ENCODE measurements around the gene WFIKKN2.

DNA sequence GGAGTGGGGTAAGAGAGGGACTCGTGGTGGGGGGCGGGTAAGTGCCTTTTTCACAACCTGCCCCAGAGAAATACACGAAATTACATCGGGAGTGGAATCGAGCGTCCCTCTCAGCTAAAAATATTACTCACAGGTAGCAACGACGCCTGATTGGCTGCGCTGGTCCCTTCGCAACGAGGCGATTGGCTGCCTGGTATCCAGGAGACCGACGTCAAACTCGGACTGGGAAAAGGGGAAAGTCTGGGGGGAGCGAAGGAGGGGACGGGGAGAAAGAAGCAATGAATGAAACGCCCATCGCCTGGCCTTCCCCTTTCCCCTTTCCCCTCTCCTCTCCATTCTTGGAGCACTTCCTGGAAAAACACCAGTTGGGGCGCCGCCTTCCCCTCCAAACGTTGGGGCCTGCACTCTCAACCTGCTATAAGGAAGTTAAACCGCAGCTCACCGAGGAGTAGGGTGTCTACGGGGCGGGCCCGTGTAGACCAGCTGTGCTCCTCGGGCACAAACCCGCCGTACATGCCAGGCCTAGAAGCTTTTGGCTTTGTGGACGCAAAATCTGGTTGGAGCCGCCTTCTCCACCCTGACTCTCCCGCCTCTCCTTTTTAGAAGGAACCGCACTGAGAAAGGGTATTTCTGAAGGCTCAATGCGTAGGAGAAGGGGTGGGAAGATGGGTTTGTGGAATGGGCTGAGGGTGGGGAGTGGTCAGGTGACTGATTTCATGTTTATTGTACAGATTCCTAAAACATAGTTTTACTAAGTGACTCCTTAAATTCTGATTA is 32.2 kb downstream of the WFIKKN2 start:
- TF ChIP-seq CTCF (tag by site-specific recombination; IDR thresholded peaks at IDR 0.05) (no peak), ZNF830 (tag by site-specific recombination; IDR thresholded peaks at IDR 0.05; ENCODE audit: low read depth) (no peak), ZNF138 (tag by site-specific recombination; IDR thresholded peaks at IDR 0.05; ENCODE audit: borderline replicate concordance) (no peak), PATZ1 (tag by site-specific recombination; IDR thresholded peaks at IDR 0.05) (peak; percentile 96), ZSCAN16 (tag by site-specific recombination; IDR thresholded peaks at IDR 0.05) (0 out of 2 replicates have a peak, but pooled peaks have one; percentile 22), ZNF747 (tag by site-specific recombination; IDR thresholded peaks at IDR 0.05) (no peak), ZNF660 (tag by site-specific recombination; IDR thresholded peaks at IDR 0.05) (peak; percentile 90), KLF8 (tag by site-specific recombination; IDR thresholded peaks at IDR 0.05) (peak; percentile 95), HOXC10 (CRISPR knock-in tag; IDR thresholded peaks at IDR 0.05) (no peak), ZNF184 (tag by site-specific recombination; IDR thresholded peaks at IDR 0.05) (no peak), ZNF214 (tag by site-specific recombination; IDR thresholded peaks at IDR 0.05; ENCODE audit: borderline replicate concordance) (no peak)
- TF ChIP-seq, protein P1, sequence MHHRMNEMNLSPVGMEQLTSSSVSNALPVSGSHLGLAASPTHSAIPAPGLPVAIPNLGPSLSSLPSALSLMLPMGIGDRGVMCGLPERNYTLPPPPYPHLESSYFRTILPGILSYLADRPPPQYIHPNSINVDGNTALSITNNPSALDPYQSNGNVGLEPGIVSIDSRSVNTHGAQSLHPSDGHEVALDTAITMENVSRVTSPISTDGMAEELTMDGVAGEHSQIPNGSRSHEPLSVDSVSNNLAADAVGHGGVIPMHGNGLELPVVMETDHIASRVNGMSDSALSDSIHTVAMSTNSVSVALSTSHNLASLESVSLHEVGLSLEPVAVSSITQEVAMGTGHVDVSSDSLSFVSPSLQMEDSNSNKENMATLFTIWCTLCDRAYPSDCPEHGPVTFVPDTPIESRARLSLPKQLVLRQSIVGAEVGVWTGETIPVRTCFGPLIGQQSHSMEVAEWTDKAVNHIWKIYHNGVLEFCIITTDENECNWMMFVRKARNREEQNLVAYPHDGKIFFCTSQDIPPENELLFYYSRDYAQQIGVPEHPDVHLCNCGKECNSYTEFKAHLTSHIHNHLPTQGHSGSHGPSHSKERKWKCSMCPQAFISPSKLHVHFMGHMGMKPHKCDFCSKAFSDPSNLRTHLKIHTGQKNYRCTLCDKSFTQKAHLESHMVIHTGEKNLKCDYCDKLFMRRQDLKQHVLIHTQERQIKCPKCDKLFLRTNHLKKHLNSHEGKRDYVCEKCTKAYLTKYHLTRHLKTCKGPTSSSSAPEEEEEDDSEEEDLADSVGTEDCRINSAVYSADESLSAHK (tag by site-specific recombination; IDR thresholded peaks at IDR 0.05): no peak

Data from HEK293 (cell line).